Activated CD4-positive, alpha-beta T cell treated with anti-CD3 and anti-CD28 coated beads, Interleukin-2, amount 10 ng/mL, durations not matched to agents 7 days and 5 days (primary cell): ENCODE measurements around the gene PIH1D1. TPM values are rescaled to one million over a fixed set of nuclear protein-coding genes. Genes with fewer than 3 reads are reported as not detected.

Source experiments
- CTCF ChIA-PET: fragments of 350-600 bp; sonication (Branson Sonifier 250); formaldehyde crosslinking; loops from one replicate; lab custom pipeline; 2021; ENCODE audit warnings: antibody characterized with exemption; lab: Charles Lee
- POLR2A ChIA-PET: fragments of 350-600 bp; sonication (Branson Sonifier 250); formaldehyde crosslinking; loops from one replicate; lab custom pipeline; 2021; ENCODE audit warnings: antibody characterized with exemption; lab: Charles Lee
- DNase-seq: peaks from one replicate; pipeline ENCODE4 v3.0.0-alpha.2; 2020
- H3K27ac Mint-ChIP-seq: one replicate; pipeline ENCODE4 v1.8.0; 2021; ENCODE audit warnings: mild to moderate bottlenecking, moderate library complexity, mixed read lengths
- H3K27me3 Mint-ChIP-seq: one replicate; pipeline ENCODE4 v1.8.0; 2021; ENCODE audit warnings: mixed read lengths
- H3K36me3 Mint-ChIP-seq: one replicate; pipeline ENCODE4 v1.8.0; 2021; ENCODE audit warnings: low read depth, mixed read lengths
- H3K4me1 Mint-ChIP-seq: one replicate; pipeline ENCODE4 v1.8.0; 2021; ENCODE audit warnings: mixed read lengths
- H3K4me3 Mint-ChIP-seq: one replicate; pipeline ENCODE4 v1.8.0; 2021; ENCODE audit warnings: mild to moderate bottlenecking, moderate library complexity, mixed read lengths
- H3K9me3 Mint-ChIP-seq: one replicate; pipeline ENCODE4 v1.8.0; 2021; ENCODE audit warnings: mixed read lengths
- total RNA-seq, 2 experiments: library from RNA; stranded (reverse); gene quantifications; one replicate each; pipeline ENCODE4 v1.2.3, GENCODE V29; 2021

The PIH1D1 gene
- total RNA-seq, 2 experiments from 2014 or later = 146 to 176 TPM

- Mint-ChIP-seq H3K36me3 (peaks cover 72% of the 10 kb centered on the region), H3K27me3 (no peaks in the 10 kb centered on the region), H3K4me1 (peaks cover 56% of the 10 kb centered on the region), H3K9me3 (no peaks in the 10 kb centered on the region), H3K27ac (peak overlapping the region; percentile 91), H3K4me3 (peak overlapping the region; percentile 89)
- no peak for DNase-seq
- POLR2A ChIA-PET = no interaction called here
- CTCF ChIA-PET = interaction anchor here (1.1 to 1.2 kb wide), 2 partner anchors 16 to 79 kb away, joined by 3 to 5 read pairs; no protein-coding TSS in a partner anchor
These were observed 38.8 kb upstream of the PIH1D1 start for GRCh38 chr19:49490287-49491029.

GRCh38 chr19:49489601-49490167 is 38.1 kb upstream of the PIH1D1 start:
- Mint-ChIP-seq H3K9me3 (no peaks in the 10 kb centered on the region), H3K27me3 (no peaks in the 10 kb centered on the region), H3K27ac (peak overlapping the region; percentile 91), H3K4me3 (peak overlapping the region; percentile 89), H3K36me3 (peaks cover 75% of the 10 kb centered on the region), H3K4me1 (peaks cover 51% of the 10 kb centered on the region)
- DNase-seq = no peak
- ChIA-PET POLR2A (no interaction called here), CTCF (interaction anchor here (0.5 to 2.2 kb wide), 2 partner anchors 13 to 39 kb away, joined by 3 to 7 read pairs; no protein-coding TSS in a partner anchor)

- H3K4me3 Mint-ChIP-seq = peak overlapping the region; percentile 89
- DNase-seq = no peak
- peaks cover 52% of the 10 kb centered on the region for H3K4me1 Mint-ChIP-seq
- peak overlapping the region; percentile 91 for H3K27ac Mint-ChIP-seq
- H3K9me3 Mint-ChIP-seq = no peaks in the 10 kb centered on the region
- H3K36me3 Mint-ChIP-seq = peaks cover 80% of the 10 kb centered on the region
- ChIA-PET CTCF (interaction anchor here (0.7 to 2.2 kb wide), 4 partner anchors 12 to 189 kb away, joined by 3 to 12 read pairs (median 6); partner anchors contain the start of gene FLT3LG), POLR2A (interaction anchor here (1.0 to 1.2 kb wide), 2 partner anchors 10 to 14 kb away, joined by 3 to 7 read pairs; no protein-coding TSS in a partner anchor)
- no peaks in the 10 kb centered on the region for H3K27me3 Mint-ChIP-seq
These were observed 37.4 kb upstream of the PIH1D1 start for GRCh38 chr19:49488863-49489537.

GRCh38 chr19:49488046-49488862 is 36.6 kb upstream of the PIH1D1 start:
- H3K9me3 Mint-ChIP-seq = no peaks in the 10 kb centered on the region

GRCh38 chr19:49487277-49488045 is 35.8 kb upstream of the PIH1D1 start, which contains the start of gene RPL13A:
Gene RPL13A, plus strand, starts transcription at chr19:49487608. Its CDS starts 22 bp downstream, at chr19:49487630.
- Mint-ChIP-seq H3K4me3 (peak within 1 kb of the TSS; percentile 89), H3K36me3 (peaks cover 76% of the 10 kb centered on the region), H3K9me3 (no peaks in the 10 kb centered on the region), H3K4me1 (peaks cover 45% of the 10 kb centered on the region), H3K27me3 (no peaks in the 10 kb centered on the region), H3K27ac (peak within 1 kb of the TSS; percentile 91)
- DNase-seq = peak; percentile 100
- CTCF ChIA-PET = interaction anchor here (0.7 to 2.2 kb wide), 6 partner anchors 8 to 191 kb away, joined by 3 to 12 read pairs (median 4); partner anchors contain the start of gene FLT3LG
- POLR2A ChIA-PET = no interaction called here

More at GRCh38 chr19:49488046-49488862, 36.6 kb upstream of the PIH1D1 start:
- H3K4me1 Mint-ChIP-seq = peaks cover 51% of the 10 kb centered on the region
- CTCF ChIA-PET = interaction anchor here (0.7 to 2.2 kb wide), 7 partner anchors 9 to 190 kb away, joined by 3 to 12 read pairs (median 3); partner anchors contain the start of gene FLT3LG
- peak overlapping the region; percentile 89 for H3K4me3 Mint-ChIP-seq
- no peak for DNase-seq
- H3K27ac Mint-ChIP-seq = peak overlapping the region; percentile 91
- POLR2A ChIA-PET = interaction anchor here (1.0 to 1.2 kb wide), 2 partner anchors 11 to 15 kb away, joined by 3 to 7 read pairs; no protein-coding TSS in a partner anchor
- H3K36me3 Mint-ChIP-seq = peaks cover 80% of the 10 kb centered on the region
- no peaks in the 10 kb centered on the region for H3K27me3 Mint-ChIP-seq

- H3K27me3 Mint-ChIP-seq = no peaks in the 10 kb centered on the region
- POLR2A ChIA-PET = interaction anchor here (0.7 kb wide), 1 partner anchor 35 kb away, joined by 3 read pairs; the partner anchor contains the start of gene PIH1D1
- H3K36me3 Mint-ChIP-seq = peaks cover 76% of the 10 kb centered on the region
- H3K27ac Mint-ChIP-seq = peak overlapping the region; percentile 91
- H3K4me1 Mint-ChIP-seq = peaks cover 44% of the 10 kb centered on the region
- no peak for DNase-seq
- H3K4me3 Mint-ChIP-seq = peak overlapping the region; percentile 89
- H3K9me3 Mint-ChIP-seq = no peaks in the 10 kb centered on the region
- CTCF ChIA-PET = interaction anchor here (1.4 kb wide), 1 partner anchor 83 kb away, joined by 3 read pairs; no protein-coding TSS in a partner anchor
These were observed 35.2 kb upstream of the PIH1D1 start for GRCh38 chr19:49486710-49487276.

GRCh38 chr19:49486232-49486631 is 34.6 kb upstream of the PIH1D1 start:
- no peak overlapping the region for H3K4me3 Mint-ChIP-seq
- CTCF ChIA-PET = no interaction called here

GRCh38 chr19:49481020-49481683 is 29.5 kb upstream of the PIH1D1 start:
- Mint-ChIP-seq H3K9me3 (no peaks in the 10 kb centered on the region), H3K36me3 (peaks cover 55% of the 10 kb centered on the region), H3K27me3 (no peaks in the 10 kb centered on the region), H3K4me3 (no peak overlapping the region), H3K4me1 (peaks cover 43% of the 10 kb centered on the region), H3K27ac (peak overlapping the region; percentile 57)
- ChIA-PET POLR2A (no interaction called here), CTCF (interaction anchor here (0.6 to 1.4 kb wide), 4 partner anchors 9 to 272 kb away, joined by 3 to 6 read pairs (median 4); no protein-coding TSS in a partner anchor)
- no peak for DNase-seq

More at GRCh38 chr19:49486232-49486631, 34.6 kb upstream of the PIH1D1 start:
- H3K27me3 Mint-ChIP-seq = no peaks in the 10 kb centered on the region
- DNase-seq = no peak
- peak overlapping the region; percentile 70 for H3K27ac Mint-ChIP-seq
- H3K36me3 Mint-ChIP-seq = peaks cover 78% of the 10 kb centered on the region
- H3K9me3 Mint-ChIP-seq = no peaks in the 10 kb centered on the region
- H3K4me1 Mint-ChIP-seq = peaks cover 45% of the 10 kb centered on the region
- POLR2A ChIA-PET = interaction anchor here (0.7 kb wide), 1 partner anchor 35 kb away, joined by 3 read pairs; the partner anchor contains the start of gene PIH1D1

GRCh38 chr19:49479975-49480628 is 28.5 kb upstream of the PIH1D1 start:
- no peak overlapping the region for H3K4me3 Mint-ChIP-seq
- no peak overlapping the region for H3K27ac Mint-ChIP-seq
- H3K36me3 Mint-ChIP-seq = peaks cover 55% of the 10 kb centered on the region
- no peaks in the 10 kb centered on the region for H3K9me3 Mint-ChIP-seq
- H3K27me3 Mint-ChIP-seq = no peaks in the 10 kb centered on the region
- H3K4me1 Mint-ChIP-seq = peaks cover 36% of the 10 kb centered on the region
- DNase-seq = no peak
- CTCF ChIA-PET = no interaction called here
- POLR2A ChIA-PET = interaction anchor here (0.6 kb wide), 1 partner anchor 154 kb away, joined by 9 read pairs; no protein-coding TSS in a partner anchor
